HG03565 (cell line): Measurements from ENCODE around the gene JAZF1.
"Not testable (repeated sequence)": the region's sequence is repeated elsewhere in the genome, so short reads cannot be mapped to it uniquely, and the experiment has no call there.

Experiments
- ATAC-seq: cut with Tn5 transposase; IDR thresholded peaks from one replicate; pipeline ENCODE4 v1.9.1; 2021; ENCODE audit warnings: mild to moderate bottlenecking, moderate library complexity; ENCODE audit not compliant: unreplicated experiment

JAZF1 gene

DNA sequence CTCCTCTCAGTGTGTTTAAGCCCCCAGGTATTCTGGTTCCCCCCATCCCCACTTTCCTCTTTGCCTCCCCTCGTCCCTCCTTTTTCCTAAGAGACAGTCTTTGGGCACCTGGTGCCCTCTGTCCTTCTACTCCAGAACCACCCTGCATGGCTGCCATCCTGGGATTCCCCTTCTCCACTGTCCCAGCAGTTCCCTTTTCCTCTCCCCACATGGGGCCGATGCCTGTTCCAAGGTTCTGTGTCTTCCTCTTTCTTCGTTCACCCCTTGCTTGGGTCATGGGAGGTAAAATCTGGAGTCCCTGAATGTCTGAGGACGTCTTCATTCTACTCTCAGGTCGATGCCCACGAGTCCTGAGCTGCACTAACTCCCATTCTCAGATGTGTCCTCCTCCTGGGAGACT, 319.8 kb downstream of the JAZF1 start:
- no peak for ATAC-seq

DNA sequence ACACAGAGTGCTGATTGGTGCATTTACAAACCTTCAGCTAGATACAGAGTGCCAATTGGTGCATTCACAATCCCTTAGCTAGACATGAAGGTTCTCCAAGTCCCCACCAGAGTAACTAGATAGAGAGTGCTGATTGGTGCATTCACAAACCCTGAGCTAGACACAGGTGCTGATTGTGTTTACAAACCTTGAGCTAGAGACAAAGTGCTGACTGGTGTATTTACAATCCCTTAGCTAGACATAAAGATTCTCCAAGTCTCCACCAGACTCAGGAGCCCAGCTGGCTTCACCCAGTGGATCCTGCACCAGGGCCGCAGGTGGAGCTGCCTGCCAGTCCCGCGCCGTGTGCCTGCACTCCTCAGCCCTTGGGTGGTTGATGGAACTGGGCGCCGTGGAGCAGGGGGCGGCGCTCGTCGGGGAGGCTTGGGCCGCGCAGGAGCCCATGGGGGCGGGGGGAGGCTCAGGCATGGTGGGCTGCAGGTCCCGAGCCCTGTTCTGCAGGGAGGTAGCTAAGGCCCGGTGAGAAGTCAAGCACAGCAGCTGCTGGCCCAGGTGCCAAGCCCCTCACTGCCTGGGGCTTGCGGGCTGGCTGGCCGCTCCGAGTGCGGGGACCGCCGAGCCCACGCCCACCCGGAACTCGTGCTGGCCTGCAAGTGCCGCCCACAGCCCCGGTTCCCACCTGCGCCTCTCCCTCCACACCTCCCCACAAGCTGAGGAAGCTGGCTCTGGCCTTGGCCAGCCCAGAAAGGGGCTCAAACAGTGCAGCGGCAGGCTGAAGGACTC, 323.7 kb downstream of the JAZF1 start:
- ATAC-seq: not testable (repeated sequence)

DNA sequence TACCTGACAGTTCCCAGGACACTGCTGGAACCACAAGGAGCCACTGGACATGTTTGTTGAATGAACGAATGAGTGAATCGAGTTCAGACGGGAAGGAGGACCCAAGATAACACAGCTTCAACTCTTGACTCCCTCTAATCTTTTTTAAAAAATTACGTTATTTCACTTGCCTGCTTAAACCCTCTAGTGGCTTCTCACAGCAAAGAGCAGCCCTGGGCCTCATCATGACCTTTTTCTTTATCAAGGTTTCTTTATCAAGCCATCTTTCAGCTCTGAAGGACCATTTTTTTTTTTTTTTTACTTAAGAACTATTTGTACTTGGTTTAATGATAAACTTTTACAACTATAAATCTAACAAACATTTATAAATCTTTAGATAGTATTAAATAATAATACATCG, 330.1 kb downstream of the JAZF1 start:
- ATAC-seq: no peak

DNA sequence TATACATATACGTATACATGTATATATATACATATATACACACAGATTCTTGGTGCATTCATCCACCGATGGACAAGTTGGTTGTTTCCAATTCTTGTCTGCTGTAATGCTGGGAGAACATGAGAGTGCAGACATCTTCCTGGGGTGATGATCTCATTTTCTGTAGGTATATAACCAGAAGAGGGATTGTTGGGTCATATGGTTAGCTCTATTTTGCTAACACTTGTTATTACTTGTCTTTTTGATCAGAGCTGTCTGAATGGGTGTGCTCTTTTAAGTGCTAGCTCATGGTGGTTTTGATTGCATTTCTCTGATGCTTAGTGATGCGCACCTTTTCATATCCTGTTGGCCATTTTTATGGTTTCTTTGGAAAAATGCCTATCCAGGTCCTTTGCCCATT, 334.2 kb downstream of the JAZF1 start:
- no peak for ATAC-seq

DNA sequence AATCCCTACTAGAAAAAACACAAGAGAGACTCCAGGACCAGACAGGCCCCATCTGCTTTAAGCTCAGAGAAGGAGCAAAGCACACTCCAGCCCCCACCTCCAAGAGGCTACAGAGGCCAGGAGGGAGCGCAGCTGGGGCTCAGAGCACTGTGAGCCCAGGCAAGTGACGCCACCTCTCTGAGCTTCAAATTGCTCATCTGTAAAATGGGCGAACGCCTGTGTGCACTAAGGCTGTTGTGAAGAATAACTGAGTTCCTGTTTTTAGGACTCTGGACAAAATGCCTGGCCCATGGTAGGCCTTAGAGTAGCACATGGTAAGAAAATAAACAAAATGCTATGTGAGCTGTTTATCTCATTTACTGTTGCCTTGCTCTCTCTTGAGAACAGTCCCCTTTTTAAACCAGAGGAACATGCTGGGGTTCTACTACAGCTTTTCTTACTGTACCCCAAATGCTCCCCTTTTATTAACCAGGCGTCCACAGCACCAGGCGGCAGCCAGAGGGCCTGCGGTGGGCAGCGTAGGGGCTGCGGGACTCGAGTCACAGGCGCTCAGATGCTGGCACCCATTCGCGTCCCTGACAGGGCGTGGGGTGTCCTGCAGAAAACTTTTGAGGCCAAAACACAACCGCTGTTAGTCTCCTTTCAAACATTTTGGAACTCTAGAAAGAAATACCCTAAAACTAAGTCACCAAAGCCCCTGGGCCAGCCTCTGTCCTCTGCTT, 336.9 kb downstream of the JAZF1 start:
- ATAC-seq: no peak

DNA sequence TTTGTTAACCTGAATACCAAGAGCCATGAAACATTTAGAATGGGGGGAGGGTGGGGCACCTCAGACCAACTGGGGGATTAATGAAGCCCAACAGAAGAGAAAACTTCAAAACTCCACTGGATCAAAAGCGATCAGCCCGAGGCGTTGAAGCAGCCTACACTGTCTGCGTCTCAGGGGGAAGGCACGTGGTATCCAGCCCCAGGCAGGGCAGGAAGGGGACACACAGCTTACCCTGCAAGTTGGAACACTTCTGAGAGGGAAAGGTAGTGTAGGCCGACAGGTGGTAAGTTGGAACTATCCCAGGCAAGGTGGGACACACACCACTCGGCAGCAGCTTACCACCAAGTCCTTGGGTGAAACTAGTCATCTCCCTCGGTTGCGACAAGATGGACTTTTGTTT, 337.7 kb downstream of the JAZF1 start:
- ATAC-seq: no peak

DNA sequence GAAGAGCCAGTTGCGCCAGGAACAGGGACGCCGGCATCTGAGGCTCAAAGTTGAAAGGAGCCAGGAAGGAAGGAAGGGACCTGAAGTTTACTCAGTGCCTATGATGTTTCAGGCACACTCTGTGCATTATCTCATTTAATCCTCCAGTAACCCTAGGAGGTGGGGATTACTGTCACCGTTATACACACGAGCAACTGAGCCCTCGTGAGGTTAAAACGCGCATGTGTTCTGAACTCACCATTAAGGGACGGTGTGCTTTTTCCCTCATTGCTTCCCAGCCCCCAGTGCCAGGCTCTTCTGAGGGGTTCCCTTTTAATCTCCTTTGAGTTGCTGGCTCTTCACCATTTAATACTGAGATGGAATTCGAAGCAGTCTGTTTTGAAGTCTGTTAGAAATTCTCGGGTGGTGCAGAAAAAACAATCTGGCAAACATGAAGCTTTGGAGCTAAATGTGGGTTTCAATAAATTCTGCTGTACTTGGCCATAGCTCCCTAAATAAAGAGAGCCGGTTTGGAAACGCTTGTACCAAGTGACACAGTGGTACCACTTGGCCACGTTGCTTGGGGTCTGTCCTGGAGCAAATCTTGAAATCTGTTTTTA, 338.4 kb downstream of the JAZF1 start:
- no peak for ATAC-seq

DNA sequence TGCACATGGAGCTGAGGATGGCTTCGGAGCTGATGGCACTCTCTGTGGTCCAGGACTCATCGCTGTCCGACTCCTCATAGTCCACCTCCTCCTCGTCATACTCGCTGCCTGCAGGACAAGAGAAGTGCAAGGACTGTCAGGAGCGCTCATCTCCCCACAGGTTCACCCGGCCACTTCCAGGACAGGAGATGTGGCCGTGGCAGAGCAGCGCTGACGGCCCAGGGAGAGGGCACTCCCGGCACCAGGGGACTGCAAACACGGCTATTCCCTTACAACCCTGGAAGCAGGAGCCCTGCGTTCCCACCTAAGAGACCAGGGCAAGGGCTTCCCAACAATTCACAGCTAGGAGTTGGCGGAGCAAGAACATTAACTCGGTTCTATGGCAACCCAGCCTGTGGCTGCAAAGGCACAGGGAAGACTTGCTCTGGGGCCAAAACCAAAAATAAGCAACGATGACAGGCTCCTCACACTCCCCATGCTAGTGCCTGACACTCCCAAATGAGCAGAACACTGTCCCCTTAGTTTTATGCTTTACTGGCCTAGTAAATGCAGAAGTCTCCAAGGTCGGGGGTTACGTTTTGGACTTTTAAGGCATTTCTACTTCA, 339.7 kb downstream of the JAZF1 start:
- no peak for ATAC-seq

DNA sequence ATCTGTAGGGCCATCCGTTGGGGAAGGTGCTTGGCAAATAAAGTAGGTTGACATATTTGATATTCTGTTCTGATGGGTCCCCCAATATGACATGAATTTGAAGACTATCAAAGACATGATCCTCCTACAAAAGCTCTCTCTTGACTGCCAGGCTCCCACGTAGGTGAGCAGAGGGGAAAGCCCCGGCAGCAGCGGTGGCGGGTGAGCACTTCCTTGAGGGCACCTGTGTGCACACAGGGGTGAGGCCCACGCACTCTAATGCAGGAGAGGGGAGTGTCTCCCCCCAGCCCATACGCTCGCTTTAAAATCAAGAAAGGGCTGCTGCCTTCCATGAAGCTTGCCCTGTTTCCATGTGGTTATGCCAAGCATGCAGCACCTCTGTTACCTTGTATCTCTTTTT, 340.3 kb downstream of the JAZF1 start:
- no peak for ATAC-seq

DNA sequence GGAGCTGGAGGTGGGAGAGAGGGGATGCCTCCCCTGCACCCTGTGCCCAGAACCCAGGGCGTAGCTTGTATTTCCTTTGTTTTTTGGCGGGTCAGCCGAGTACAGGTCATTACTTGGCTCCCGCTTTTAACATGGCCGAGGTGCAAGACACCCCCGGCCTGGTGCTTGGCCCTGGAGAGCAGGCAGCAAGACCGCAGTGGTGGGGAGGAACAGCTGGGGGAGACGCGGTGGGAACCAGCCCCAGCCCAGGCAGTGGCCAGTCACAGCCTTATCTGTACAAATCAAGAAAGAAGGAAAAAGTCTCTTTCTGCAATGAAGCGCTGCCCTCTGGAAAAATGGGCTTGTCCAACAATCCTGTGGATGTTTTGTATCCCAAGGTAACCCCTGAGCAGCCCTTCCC, 341.5 kb downstream of the JAZF1 start:
- no peak for ATAC-seq

DNA sequence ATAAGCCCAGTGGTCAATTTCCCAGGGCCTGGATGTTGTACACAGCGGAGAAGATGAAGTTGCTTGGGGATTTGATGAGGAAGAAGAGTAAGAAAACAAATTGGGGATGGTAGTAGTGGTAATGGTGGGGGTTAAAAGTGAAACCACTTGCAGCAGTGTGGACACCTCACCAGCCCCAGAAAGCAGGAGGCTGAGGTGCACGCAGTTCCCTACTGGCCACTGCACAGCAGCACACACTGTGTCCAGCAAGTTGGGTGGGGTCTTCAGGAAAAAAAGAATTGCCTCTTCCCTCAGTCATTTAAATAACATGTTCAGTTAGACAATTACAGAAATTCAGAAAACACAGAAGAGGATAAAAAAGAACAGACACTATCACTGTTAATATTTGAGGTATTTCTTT, 344.1 kb downstream of the JAZF1 start:
- no peak for ATAC-seq

DNA sequence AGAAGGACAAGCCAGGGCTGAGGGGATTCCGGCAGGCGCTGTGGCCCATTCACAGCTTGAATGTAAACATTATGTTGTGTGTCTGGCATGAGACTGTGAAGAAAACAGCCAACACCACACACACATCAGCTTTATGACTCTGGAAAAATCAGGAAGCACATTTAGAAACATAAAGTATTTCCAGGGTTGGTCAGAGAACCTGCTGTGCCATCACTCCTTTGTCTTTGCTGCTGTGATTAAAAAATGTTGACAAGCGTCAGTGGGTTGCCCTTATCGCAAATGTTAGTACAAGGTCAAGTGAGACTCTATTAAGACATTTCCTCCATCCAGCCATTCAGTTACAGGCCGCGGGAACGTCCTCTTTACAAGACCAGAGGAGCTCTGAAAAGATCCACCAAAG, 345.2 kb downstream of the JAZF1 start:
- no peak for ATAC-seq

DNA sequence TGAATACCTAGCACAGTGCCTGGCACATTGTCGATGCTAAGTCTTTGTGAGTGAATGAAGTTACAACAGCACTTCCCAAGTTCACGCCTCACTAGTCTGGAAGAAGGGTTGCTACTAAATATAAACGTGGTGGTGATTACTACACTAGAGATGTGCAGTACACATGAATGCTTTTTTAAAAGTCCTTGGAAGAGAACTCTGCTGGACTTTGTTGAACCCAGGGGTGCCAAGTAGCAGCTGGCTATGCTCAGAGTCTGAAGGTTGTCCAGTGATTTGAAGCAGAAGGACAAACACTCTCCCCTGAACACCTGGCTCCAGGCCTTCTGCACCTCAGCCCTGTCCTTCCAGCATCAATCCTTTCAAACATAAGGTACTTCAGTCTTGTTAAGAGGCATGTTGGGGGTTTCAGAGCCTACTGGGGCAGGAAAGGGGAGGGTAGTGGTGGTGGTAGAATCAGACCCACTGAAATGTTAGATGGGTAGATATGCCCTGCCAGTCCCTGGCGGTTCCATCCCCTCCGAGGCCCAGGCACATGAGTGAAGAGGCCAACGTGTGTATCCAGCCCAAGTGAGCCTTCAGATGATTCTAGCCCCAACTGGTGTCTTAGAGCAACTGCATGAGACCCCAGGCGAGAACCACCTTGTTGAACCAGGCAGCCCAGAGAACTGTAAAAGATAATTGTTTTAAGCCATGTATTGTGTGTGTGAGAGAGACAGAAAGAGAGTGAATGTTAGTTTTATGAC, 346.2 kb downstream of the JAZF1 start:
- no peak for ATAC-seq

DNA sequence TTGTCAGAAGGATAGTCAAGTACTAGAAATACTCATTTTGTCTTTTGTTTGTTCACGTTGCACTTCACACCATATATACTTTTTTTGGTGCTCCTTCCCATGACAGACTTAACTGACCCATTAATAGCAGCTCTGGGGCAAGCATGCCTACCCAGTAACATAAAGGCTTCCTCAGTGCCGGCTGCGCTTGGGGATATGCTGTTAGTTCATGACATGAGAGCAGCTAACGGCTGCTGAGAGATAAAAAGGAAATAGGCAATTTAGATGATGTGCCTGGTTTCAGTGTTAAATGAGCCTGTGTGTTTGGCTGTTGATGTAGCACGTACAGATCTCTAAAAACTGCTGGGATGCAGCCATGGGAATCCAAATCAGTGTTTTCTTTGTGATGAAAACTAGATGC, 354.2 kb downstream of the JAZF1 start:
- ATAC-seq: no peak

DNA sequence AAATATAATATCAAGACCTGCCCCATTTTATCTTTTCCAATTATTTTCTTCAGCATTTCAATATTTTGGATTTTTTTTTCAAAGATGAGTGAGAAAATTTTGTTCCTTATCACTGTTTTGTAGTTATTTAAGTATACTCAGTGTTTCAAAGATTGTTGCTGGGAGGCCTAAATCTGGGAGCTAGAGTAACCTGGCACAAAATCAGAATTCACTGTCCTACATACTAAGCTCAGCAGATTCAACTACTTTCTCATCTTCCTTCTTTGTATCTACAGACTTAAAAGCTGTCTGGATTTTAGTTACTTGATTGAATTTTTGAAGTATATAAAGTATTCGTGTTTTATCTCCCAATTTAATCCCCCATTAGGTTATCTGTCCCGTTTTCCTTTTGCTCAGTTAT, 354.7 kb downstream of the JAZF1 start:
- ATAC-seq: no peak

DNA sequence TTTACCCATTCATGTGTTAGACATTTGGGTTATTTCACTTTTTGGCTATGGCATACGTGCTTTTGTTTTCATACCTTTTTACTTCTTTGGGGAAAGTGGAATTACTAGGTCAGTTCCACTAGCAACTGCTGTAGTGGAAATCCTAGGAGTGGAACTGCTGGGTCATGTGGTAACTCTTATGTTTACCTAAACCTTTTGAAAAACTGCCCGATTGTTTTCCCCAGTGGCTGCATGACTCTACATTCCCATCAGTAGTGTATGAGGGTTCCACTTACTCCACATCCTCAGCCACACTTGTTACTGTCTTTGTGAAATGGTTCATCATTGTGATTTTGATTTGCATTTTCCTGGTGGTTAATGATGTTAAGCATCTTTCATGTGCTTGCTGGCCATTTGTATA, 358.4 kb downstream of the JAZF1 start:
- no peak for ATAC-seq

DNA sequence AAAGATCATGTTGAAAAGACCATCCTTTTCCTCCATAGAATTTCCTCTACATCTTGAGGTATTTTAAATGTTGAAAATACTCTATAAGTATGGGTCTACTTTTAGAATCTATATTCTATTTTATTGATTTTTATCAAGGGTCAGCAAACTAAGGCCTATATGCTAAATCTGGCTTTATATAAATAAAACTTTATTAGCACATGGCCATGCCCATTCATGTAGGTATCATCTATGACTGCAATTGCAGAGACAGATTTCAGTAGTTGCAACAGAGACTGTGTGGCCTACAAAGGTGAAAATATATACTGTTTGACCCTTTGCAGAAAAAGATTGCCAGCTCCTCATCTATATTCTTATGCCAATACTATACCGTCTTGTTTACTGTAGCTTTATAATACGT, 367.9 kb downstream of the JAZF1 start:
- ATAC-seq: no peak

DNA sequence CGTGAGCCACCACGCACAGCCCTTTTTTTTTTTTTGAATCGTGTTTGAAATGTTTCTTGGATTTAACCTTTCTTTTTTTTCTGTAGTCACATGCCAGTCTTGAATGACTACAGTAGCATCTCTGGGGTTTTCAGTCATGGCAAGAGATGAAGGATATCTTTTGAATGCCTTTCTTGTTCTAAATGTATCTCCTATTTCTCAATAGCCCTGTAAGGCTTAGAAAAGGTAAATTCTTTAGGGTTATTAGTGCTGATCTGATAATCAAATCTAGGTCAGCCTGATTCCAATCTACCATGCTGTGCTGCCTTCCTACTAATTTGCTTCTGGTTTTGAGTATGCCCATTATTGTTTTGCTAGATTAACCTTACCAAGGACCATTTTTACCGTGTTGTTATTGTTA, 370.4 kb downstream of the JAZF1 start:
- ATAC-seq: no peak

DNA sequence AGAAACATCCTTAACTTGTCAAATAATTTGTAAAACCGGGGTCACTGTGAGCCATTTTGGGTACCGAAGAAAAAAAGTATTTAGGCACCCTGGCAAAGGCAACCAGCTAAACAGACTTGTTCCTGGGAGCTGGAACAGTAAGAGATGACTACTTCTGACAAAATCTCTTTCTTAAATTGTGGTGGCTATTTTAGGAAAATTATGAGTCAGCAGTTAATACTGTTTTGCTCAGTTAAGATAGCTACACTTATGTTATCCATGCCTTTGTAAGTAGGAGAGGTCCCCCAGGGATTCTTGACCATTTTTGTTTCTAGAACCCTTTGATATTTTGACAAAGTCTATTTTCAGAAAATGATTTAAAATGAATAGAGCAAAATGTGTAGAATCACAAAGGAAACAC, 372.0 kb downstream of the JAZF1 start:
- no peak for ATAC-seq

DNA sequence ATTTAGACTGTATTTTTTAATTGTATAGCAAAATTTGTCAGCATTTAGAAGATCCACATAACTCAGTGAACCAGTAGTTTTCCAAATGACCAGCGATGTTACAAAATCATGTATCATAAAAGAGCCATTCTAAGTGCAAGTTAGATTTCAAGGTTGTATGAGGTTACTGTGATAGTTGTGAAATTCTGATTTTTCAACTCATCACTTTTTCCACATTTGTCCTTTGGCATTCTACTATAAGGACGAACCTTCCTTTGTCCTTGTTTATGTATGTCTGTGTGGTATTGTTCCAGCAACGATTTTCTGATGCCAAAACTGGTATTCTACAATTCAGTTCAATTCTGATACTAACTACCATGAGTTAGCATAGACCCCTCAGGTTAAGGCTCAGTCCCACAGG, 376.5 kb downstream of the JAZF1 start:
- ATAC-seq: no peak

DNA sequence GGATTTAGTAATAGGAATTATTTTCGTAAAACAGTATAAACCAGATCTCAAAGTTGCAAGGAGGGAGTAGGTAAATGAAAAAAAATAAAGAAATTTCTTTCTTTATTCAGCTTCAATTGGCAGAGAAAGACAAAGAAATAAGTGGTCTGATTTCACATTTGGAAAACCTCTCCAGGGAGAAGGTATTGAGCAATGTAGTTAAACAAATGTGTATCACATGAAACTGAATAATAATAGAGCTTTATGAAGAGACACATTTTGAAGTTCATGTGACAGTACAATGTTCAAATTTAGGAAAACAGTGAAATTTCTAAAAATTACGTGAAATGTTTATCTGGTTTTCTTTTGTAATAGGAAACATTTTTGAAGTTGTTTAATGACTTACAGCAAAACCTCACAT, 377.6 kb downstream of the JAZF1 start:
- no peak for ATAC-seq
